B cell (primary cell): Measurements from ENCODE around the gene ATP6V1F. TPM values are rescaled to one million over a fixed set of nuclear protein-coding genes. Genes with fewer than 3 reads are reported as not detected.
A peak's percentile ranks its signal among the peaks of the same experiment; 100 is the strongest.

ENCODE experiments used
- ATAC-seq: fragments of 200-7000 bp; cut with Tn5 transposase; one replicate; pipeline ENCODE4 v1.10.0; 2021; ENCODE audit warnings: low read depth, mild to moderate bottlenecking, moderate number of reproducible peaks, moderate library complexity
- CTCF ChIA-PET: fragments of 350-600 bp; sonication (Branson Sonifier 250); formaldehyde crosslinking; loops from one replicate; lab custom pipeline; 2021; ENCODE audit warnings: antibody characterized with exemption, inconsistent platforms; lab: Charles Lee
- POLR2A ChIA-PET: fragments of 350-600 bp; sonication (Branson Sonifier 250); formaldehyde crosslinking; loops from one replicate; lab custom pipeline; 2021; ENCODE audit warnings: antibody characterized with exemption; lab: Charles Lee
- DNase-seq: peaks from one replicate; pipeline ENCODE4 v3.0.0; 2013
- H2AFZ ChIP-seq: 2 replicates; pipeline ENCODE4 v1.6.1; 2012; ENCODE audit warnings: mild to moderate bottlenecking, low read depth, low read length; ENCODE audit not compliant: insufficient read depth, poor library complexity, severe bottlenecking
- H3K27ac ChIP-seq, 2 donors: 1 replicate in 1 of 2; 2 replicates in 1 of 2; pipeline ENCODE4 v1.5.1; 2012 to 2013; ENCODE audit warnings: low read length in 2 of 2, mild to moderate bottlenecking in 2 of 2, moderate library complexity in 1 of 2
- H3K27me3 ChIP-seq, 4 experiments: fragments of 200-600 bp in 1 of 4; sonication (generic) in 1 of 4; replicated peaks in 1 of 4; 1 replicate in 2 of 4; 2 replicates in 2 of 4; pipeline versions ENCODE4 v1.6.1 to v1.7.0; 2013 to 2016; ENCODE audit warnings: low read length in 3 of 4, mild to moderate bottlenecking in 2 of 4, mixed read lengths in 1 of 4, moderate library complexity in 1 of 4; ENCODE audit not compliant: insufficient read depth in 4 of 4, control insufficient read depth in 3 of 4; ENCODE audit errors: control extremely low read depth in 1 of 4
- H3K36me3 ChIP-seq, 2 experiments: replicated peaks in 1 of 2; 1 replicate in 1 of 2; 2 replicates in 1 of 2; pipeline versions ENCODE4 v1.6.1 to v1.7.1; 2013; ENCODE audit warnings: low read length in 1 of 2; ENCODE audit not compliant: insufficient read depth in 2 of 2, control insufficient read depth in 1 of 2; ENCODE audit errors: control extremely low read depth in 1 of 2, extremely low read depth in 1 of 2
- H3K4me1 ChIP-seq, 2 donors: fragments of 200-600 bp in 1 of 2; sonication (generic) in 1 of 2; 1 replicate in 1 of 2; 2 replicates in 1 of 2; pipeline versions ENCODE4 v1.5.1 to v1.6.1; 2013 to 2017; ENCODE audit warnings: low read length in 2 of 2; ENCODE audit not compliant: control insufficient read depth in 2 of 2, insufficient read depth in 2 of 2
- H3K4me2 ChIP-seq: replicated peaks from 2 replicates; pipeline ENCODE3; 2012; ENCODE audit warnings: mild to moderate bottlenecking, low read depth, low read length; ENCODE audit not compliant: poor library complexity, severe bottlenecking
- H3K4me3 ChIP-seq, 5 experiments: fragments of 200-600 bp in 1 of 5; sonication (generic) in 1 of 5; 1 replicate in 3 of 5; 2 replicates in 2 of 5; pipeline versions ENCODE4 v1.5.1 to v1.7.0; 2011 to 2016; ENCODE audit warnings: low read length in 4 of 5, mild to moderate bottlenecking in 4 of 5, low read depth in 2 of 5, control low read depth in 1 of 5, moderate library complexity in 1 of 5; ENCODE audit not compliant: insufficient read depth in 1 of 5; ENCODE audit errors: control extremely low read depth in 1 of 5, extremely low read depth in 1 of 5
- H3K79me2 ChIP-seq: fragments of 200-600 bp; sonication (generic); one replicate; pipeline ENCODE4 v1.6.0; 2016; ENCODE audit warnings: low read length; ENCODE audit not compliant: control insufficient read depth, insufficient read depth
- H3K9ac ChIP-seq: fragments of 200-600 bp; sonication (generic); 2 replicates; pipeline ENCODE4 v1.6.1; 2017; ENCODE audit warnings: mild to moderate bottlenecking, low read length, moderate library complexity
- H3K9me3 ChIP-seq, 3 donors: one replicate each; pipeline versions ENCODE4 v1.6.1 to v1.7.1; 2013; ENCODE audit warnings: low read length in 2 of 3; ENCODE audit not compliant: control insufficient read depth in 2 of 3, insufficient read depth in 1 of 3; ENCODE audit errors: control extremely low read depth in 1 of 3
- H4K20me1 ChIP-seq: 2 replicates; pipeline ENCODE4 v1.6.0; 2012; ENCODE audit warnings: mild to moderate bottlenecking, low read length; ENCODE audit not compliant: insufficient read depth, control insufficient read depth, poor library complexity, severe bottlenecking
- H3K27ac Mint-ChIP-seq: one replicate; pipeline ENCODE4 v1.8.0; 2021; ENCODE audit warnings: mixed read lengths
- H3K27me3 Mint-ChIP-seq: one replicate; pipeline ENCODE4 v1.8.0; 2021; ENCODE audit warnings: mixed read lengths
- H3K4me1 Mint-ChIP-seq: one replicate; pipeline ENCODE4 v1.8.0; 2021; ENCODE audit warnings: mixed read lengths
- H3K4me3 Mint-ChIP-seq: one replicate; pipeline ENCODE4 v1.8.0; 2021; ENCODE audit warnings: mixed read lengths
- H3K9me3 Mint-ChIP-seq: one replicate; pipeline ENCODE4 v1.8.0; 2022; ENCODE audit warnings: mixed read lengths; ENCODE audit not compliant: insufficient read depth
- EZH2 ChIP-seq: IDR thresholded peaks from 2 replicates; pipeline ENCODE4 v1.6.1; 2012; ENCODE audit warnings: borderline replicate concordance, low read depth, mild to moderate bottlenecking, moderate library complexity, low read length; ENCODE audit not compliant: insufficient read depth, poor library complexity, severe bottlenecking
- WGBS: methylation state at CpG from one replicate; pipeline ENCODE4 v1.1.5; 2013; ENCODE audit warnings: missing lambda C conversion rate; ENCODE audit not compliant: insufficient coverage; 5-methylcytosine and 5-hydroxymethylcytosine counted together
- intact Hi-C: fragments of 100-400 bp; cut with micrococcal nuclease; formaldehyde crosslinking; loops from one replicate; pipeline ENCODE4 v1.10.0; 2022
- polyA plus RNA-seq: library from polyadenylated mRNA; depleted of rRNA; stranded (reverse); fragments of >200 nt; gene quantifications from 2 replicates; pipeline ENCODE4 v1.2.3, GENCODE V29; 2012
- total RNA-seq, 2 donors: library from RNA; stranded (reverse); fragments of 120-200 nt in 1 of 2; gene quantifications; 1 replicate in 1 of 2; 2 replicates in 1 of 2; pipeline versions ENCODE4 v1.2.3 to v1.2.4, GENCODE V29; 2013 to 2022
- TF ChIP-seq, protein P1 (sequence below): fragments of 200-600 bp; IDR thresholded peaks from one replicate; pipeline ENCODE4 v1.8.0; 2022; ENCODE audit warnings: antibody characterized with exemption, mild to moderate bottlenecking

ATP6V1F gene
- total and polyA plus RNA-seq, 2 donors (not counting 1 experiment from before 2014, with no cell fraction given), result 81.7 to 198 TPM

GRCh38 chr7:128895320-128895719 is 32.7 kb downstream of the ATP6V1F start:
- Mint-ChIP-seq H3K9me3 (no peaks in the 10 kb centered on the region), H3K4me3 (no peak overlapping the region), H3K27ac (no peak overlapping the region), H3K27me3 (peaks cover 3% of the 10 kb centered on the region), H3K4me1 (peaks cover 4% of the 10 kb centered on the region)
- DNase-seq (no peak), ATAC-seq (no peak)
- ChIA-PET POLR2A (no interaction called here), CTCF (no interaction called here)
- H2AFZ ChIP-seq, result no peak overlapping the region
- intact Hi-C loops, result no loop called here
- H3K4me2 ChIP-seq, result no peak overlapping the region
- H3K4me3 ChIP-seq, result no peak overlapping the region
- H3K9ac ChIP-seq, result no peak overlapping the region
- H3K4me1 ChIP-seq, result peaks cover 7 to 12% of the 10 kb centered on the region in 2 donors
- H4K20me1 ChIP-seq, result no peaks in the 10 kb centered on the region
- TF ChIP-seq, protein P1, sequence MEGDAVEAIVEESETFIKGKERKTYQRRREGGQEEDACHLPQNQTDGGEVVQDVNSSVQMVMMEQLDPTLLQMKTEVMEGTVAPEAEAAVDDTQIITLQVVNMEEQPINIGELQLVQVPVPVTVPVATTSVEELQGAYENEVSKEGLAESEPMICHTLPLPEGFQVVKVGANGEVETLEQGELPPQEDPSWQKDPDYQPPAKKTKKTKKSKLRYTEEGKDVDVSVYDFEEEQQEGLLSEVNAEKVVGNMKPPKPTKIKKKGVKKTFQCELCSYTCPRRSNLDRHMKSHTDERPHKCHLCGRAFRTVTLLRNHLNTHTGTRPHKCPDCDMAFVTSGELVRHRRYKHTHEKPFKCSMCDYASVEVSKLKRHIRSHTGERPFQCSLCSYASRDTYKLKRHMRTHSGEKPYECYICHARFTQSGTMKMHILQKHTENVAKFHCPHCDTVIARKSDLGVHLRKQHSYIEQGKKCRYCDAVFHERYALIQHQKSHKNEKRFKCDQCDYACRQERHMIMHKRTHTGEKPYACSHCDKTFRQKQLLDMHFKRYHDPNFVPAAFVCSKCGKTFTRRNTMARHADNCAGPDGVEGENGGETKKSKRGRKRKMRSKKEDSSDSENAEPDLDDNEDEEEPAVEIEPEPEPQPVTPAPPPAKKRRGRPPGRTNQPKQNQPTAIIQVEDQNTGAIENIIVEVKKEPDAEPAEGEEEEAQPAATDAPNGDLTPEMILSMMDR, result no peak
- no peak for TF ChIP-seq EZH2
- no peaks in the 10 kb centered on the region for H3K79me2 ChIP-seq
- H3K27me3 ChIP-seq, result peaks cover 0 to 20% (median 4%) of the 10 kb centered on the region in 4 experiments
- H3K27ac ChIP-seq, result no peak overlapping the region
- no peaks in the 10 kb centered on the region for H3K36me3 ChIP-seq
- peaks cover 0 to 8% (median 5%) of the 10 kb centered on the region in 3 donors for H3K9me3 ChIP-seq
- 81% methylated on average over 3 of the region's 3 CpGs for WGBS

GRCh38 chr7:128899392-128899791 is 36.7 kb downstream of the ATP6V1F start:
- Mint-ChIP-seq H3K27me3 (peaks cover 6% of the 10 kb centered on the region), H3K27ac (no peak overlapping the region), H3K4me3 (no peak overlapping the region), H3K4me1 (peaks cover 1% of the 10 kb centered on the region), H3K9me3 (no peaks in the 10 kb centered on the region)
- peak; percentile 31 for DNase-seq
- no peak overlapping the region for H3K4me3 ChIP-seq
- H2AFZ ChIP-seq, result no peak overlapping the region
- TF ChIP-seq, protein P1, result no peak
- TF ChIP-seq EZH2, result no peak
- H4K20me1 ChIP-seq, result no peaks in the 10 kb centered on the region
- no peaks in the 10 kb centered on the region for H3K36me3 ChIP-seq
- no peak for ATAC-seq
- intact Hi-C loops, result no loop called here
- H3K9me3 ChIP-seq, result peaks cover 2 to 8% (median 5%) of the 10 kb centered on the region in 3 donors
- H3K4me1 ChIP-seq, result peaks cover 0 to 2% of the 10 kb centered on the region in 2 donors
- peaks cover 0 to 3% (median 0%) of the 10 kb centered on the region in 4 experiments for H3K27me3 ChIP-seq
- no peaks in the 10 kb centered on the region for H3K79me2 ChIP-seq
- no peak overlapping the region for H3K4me2 ChIP-seq
- ChIA-PET CTCF (interaction anchor here (0.5 to 3.5 kb wide), 4 partner anchors 41 to 265 kb away, joined by 3 to 17 read pairs (median 3); no protein-coding TSS in a partner anchor), POLR2A (no interaction called here)
- no peak overlapping the region for H3K27ac ChIP-seq
- no peak overlapping the region for H3K9ac ChIP-seq
